ENCODE results near the gene SCTR.
A peak's percentile ranks its signal among the peaks of the same experiment; 100 is the strongest.

SCTR gene

GRCh38 chr2:119486886-119487285 is 37.4 kb downstream of the SCTR start:
- DNase-seq = no peak

DNA sequence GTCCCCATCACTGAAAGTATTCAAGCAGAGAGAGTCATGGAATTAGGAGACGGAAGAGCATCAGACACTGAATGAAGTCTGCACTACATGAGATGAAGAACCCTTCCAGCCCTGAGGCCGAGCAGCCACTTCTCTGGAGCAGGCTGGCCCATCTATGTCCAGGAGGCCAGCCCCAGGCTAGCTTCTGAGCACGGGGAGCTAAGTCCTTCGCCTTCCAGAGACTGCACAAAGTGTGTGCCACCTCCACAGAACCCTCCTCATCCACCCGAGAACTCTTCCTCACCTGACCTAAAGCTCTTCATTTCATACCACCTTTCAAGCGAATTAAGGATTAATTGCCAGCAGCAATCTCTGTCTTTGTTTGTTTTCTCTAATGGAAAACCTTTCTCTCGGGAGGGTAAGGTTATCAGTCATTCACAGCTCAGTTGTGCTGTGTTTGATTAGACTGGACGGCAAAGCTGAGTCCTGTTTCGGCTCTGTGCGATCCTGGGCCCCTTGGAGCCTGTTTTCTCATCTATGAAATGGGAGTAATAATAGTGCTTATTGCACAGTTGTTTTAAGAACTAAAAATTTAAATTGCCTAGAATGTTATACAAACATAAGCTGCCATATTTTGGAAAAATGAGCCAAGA is 38.0 kb downstream of the SCTR start:
- no peak for DNase-seq

DNA sequence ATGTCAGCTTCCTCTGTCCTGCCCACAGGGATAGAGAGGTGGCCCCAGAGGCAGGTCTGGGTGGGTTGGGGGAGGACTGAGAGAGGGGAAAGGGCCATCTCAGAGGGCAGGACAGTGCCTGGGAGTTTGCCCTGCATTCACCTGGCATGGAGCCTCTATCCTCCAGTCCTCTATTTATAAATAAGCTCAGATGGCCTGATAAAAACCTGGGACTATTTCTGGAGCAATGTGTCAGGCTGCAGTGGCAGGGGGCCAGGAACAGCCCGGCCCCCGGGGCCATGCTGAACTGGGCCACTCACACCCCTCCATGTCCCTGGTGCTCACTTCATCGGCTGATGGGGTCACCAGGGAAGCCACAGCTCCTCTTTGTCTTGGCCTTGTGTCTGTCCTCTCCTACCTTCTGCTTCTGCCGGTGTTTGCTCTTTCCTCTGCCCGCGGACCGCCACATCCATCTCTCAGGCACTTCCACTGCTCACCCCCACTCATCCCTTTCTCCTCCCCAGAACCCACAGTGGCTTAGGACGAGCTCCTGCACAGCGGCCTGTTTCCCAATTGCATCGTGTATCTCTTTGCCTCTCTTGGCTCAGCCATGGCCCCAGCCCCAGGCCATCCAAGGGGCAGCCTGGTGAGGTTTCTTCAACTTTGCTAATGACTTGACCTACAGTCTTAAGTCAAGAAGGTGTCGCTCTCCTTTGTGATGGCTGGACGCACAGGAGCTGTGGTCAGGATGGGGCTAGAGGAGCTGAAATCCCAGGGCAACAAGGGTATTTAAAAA is 38.8 kb downstream of the SCTR start:
- no peak for DNase-seq

DNA sequence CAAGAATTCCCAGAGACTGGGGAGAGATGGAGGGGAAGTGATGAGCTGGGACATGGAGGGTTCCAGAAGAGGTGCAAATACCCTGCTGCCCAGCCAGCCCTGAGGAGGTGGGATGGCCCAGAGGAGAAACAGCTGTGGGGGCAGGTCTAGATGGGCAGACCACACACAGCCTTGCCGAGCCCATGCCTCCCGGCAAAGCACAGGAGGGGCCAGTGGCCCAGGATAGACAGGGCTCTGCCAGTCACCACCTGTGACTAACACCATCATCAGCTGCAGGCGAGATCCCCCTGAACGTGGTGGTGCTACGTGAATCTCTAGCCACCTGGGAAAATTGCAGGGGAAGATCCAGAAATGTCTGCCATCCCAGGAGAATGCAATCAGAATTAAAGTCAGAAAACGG is 39.4 kb downstream of the SCTR start:
- no peak for DNase-seq

- no peak for DNase-seq
These were observed 40.2 kb downstream of the SCTR start for GRCh38 chr2:119483896-119484718.

- no peak for DNase-seq
These were observed 40.9 kb downstream of the SCTR start for GRCh38 chr2:119483395-119483753.

- DNase-seq = no peak
These were observed 41.5 kb downstream of the SCTR start for GRCh38 chr2:119482481-119483394.

- no peak for DNase-seq
These were observed 42.5 kb downstream of the SCTR start for GRCh38 chr2:119481501-119482455.

DNA sequence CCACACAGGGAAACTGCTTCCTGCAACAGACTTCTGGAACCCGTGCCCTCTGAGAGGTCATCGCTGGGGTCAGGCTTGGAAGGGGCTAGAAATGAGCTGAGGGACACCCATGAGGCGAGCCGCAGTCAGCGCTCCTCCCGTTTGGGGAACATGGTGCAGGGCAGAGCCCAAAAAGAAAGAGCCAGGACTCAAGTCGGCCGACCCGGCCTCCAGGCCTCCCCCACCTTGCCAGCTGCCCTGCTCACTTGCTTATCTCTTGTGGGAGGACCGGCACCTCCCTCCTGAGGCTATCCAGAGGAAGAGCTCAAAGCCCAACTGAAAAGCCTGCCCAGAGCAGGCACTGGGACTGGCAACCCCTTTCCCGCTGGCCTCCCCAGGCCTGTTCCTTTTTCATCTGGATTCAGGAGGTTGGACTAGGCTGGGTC is 43.6 kb downstream of the SCTR start:
- DNase-seq = no peak

DNA sequence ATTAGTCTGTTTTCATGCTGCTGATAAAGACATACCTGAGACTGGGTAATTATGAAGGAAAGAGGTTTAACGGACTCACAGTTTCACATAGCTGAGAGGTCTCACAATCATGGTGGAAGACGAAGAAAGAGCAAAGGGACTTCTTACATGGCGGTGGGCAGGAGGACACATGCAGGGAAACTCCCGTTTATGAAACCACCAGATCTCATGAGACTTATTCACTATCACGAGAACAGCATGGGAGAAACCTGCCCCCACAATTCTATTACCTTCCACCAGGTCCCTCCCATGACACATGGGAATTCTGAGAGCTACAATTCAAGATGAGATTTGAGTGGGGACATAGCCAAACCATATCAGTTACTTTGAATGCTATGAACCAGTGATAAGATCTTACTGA is 44.1 kb downstream of the SCTR start:
- DNase-seq = no peak

DNA sequence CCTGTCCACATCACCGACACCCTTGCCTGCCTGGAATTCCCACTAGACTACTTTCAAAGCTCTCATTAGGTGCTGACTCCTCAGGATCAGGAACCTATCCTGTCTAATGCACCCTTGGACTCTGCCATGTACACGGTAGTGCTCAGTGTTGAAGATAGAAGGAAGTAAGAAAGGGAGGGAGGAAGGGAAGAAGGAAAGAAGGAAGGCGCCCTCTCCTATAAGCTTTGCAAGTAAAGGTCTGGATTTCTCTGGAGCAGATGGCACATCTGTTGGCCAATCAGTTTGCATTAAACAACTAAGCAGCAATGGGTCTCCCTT is 45.3 kb downstream of the SCTR start:
- DNase-seq = no peak

GRCh38 chr2:119478188-119478977 is 45.9 kb downstream of the SCTR start:
- DNase-seq = no peak

- DNase-seq = no peak
These were observed 47.2 kb downstream of the SCTR start for GRCh38 chr2:119477113-119477505.

DNA sequence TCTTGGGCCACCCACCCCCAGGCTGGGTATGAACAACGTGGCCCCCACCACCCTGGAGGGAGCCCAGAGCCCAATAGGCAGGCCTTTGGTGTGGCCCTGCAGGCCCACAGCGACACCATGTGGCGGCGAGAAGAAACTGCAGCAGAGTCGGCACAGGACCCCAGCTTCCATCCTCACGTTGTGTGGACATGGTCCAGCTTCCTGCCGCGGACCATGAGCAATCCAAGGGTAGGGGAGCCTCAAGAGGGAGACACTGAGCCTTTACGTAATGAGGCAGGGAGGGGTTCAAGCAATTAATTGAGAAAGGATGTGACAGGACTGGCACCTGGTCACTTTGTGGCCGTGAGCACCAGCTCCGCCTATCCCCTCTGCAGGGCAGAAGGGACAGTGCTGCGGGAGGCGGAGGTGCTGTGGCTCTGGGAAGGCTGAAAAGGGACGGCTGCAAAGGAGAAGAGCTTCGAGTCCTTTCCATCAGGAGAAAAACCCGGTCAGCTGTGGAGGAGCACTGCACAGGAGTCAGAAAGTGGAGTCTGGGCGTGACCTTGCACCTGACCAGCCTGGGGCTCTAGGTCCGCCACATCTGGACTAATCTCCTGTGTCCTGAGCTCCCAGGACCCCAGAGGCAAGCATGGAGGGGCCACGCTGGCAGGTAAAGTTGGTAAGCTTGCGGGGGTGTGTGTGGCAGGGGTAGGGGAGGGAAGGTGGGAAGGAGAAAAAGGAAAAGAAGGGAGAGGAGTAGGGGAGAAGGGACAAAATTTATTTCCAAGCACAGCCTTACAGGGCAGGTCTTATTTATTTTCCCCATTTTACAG is 47.8 kb downstream of the SCTR start:
- DNase-seq = peak; percentile 33

- DNase-seq = no peak
These were observed 48.4 kb downstream of the SCTR start for GRCh38 chr2:119475857-119476244.

- no peak for DNase-seq
These were observed 48.9 kb downstream of the SCTR start for GRCh38 chr2:119475225-119475856.

DNA sequence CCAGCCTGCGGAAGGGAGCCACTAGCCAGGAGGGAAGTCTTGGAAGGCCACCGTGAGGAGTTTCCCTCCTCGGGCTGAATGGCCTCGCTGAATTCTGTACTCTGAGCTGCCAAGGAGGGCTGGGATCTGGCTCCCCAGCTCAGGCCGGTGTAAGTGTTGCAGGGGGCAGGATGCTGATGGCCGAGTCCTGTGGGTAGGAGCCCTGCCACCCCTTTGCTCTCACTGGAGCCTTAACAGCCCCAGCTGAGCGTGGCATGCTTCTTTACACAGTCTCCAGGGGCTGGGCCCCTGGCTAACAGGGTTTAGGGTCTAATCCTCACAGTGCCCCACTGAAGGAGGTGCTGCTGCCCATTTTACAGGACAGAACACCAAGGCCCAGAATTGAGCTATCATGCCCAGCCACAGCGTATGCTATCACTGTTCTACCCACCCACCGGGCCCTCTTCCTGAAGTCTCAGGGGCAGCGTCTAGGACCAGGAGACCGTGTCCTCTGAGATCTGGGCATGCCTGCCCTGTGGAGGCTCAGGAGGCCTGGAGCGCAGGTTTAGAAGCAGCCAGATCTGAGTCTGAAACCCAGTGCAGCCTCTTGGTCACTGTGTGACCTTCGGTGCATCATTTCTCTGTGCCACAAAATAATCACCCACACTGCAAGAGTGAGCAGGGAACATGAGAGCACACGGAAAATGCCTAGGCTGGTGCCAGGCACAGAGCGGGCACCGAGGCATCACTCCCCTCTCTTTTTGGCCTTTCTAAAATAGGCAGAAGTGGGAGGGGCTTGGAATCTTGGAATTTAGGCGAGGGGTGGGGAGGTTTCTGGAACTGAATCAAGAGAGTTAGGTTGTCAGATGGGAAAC is 49.7 kb downstream of the SCTR start:
- no peak for DNase-seq

GRCh38 chr2:119473621-119474370 is 50.5 kb downstream of the SCTR start:
- no peak for DNase-seq

Measured in activated T-cell treated with anti-CD3 and anti-CD28 coated beads, Interleukin-2, amount 50 U/mL, for 1 hour (primary cell).